Upper lobe of left lung (tissue), 4 donors: Measurements from ENCODE around the gene BRS3.

Experiments
- CTCF ChIP-seq, 6 experiments: fragments of 450-650 bp in 4 of 6; fragments of 200-600 bp in 2 of 6; sonication (generic) in 2 of 6; IDR thresholded peaks; one replicate each; pipeline ENCODE4 v1.5.1; 2016 to 2019; ENCODE audit warnings: antibody characterized with exemption in 6 of 6
- EP300 ChIP-seq, 4 donors: sonication (generic); formaldehyde crosslinking; IDR thresholded peaks; one replicate each; pipeline ENCODE4 v1.5.1; 2017; ENCODE audit warnings: antibody characterized with exemption in 4 of 4, control low read depth in 2 of 4

DNA sequence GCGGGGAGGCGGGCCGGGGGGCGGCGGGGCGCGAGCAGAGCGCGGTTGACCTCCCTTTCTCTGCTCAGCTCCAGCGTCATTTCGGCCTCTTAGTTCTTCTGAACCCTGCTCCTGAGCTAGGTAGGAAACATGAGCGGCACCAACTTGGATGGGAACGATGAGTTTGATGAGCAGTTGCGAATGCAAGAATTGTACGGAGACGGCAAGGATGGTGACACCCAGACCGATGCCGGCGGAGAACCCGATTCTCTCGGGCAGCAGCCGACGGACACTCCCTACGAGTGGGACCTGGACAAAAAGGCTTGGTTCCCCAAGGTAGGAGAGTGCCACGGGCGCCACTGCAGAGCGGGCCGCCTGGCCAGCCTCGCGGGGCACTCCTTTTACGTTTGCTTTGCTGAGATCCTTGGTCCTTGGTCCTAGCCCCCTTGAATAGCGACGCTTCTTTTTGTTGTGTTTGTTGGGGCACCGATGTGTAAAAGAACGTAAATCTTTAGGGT is 9.9 kb downstream of the BRS3 start, which contains the start of gene HTATSF1:
- TF ChIP-seq CTCF (IDR thresholded peaks at IDR 0.05) = no peak
- no peak for TF ChIP-seq EP300 (IDR thresholded peaks at IDR 0.05)
